Neural cell (in vitro differentiated cells): ENCODE measurements around the gene CRK. TPM values are rescaled to one million over a fixed set of nuclear protein-coding genes. Genes with fewer than 3 reads are reported as not detected.

Source experiments
- H2AFZ ChIP-seq: fragments of 200-600, 300-800 bp; sonication (generic), shearing (Covaris generic); 2 replicates; pipeline ENCODE4 v1.6.0; 2014; ENCODE audit warnings: low read depth, mild to moderate bottlenecking, antibody characterized with exemption, low read length, moderate library complexity
- H3F3A ChIP-seq: fragments of 200-600 bp; shearing (Covaris generic); 2 replicates; pipeline ENCODE4 v1.6.1; 2016; ENCODE audit warnings: mild to moderate bottlenecking, moderate library complexity, mixed read lengths, antibody characterized with exemption, low read length; ENCODE audit not compliant: insufficient read depth, poor library complexity, severe bottlenecking
- H3K27ac ChIP-seq: fragments of 200-600, 300-800 bp; sonication (generic), shearing (Covaris generic); 2 replicates; pipeline ENCODE4 v1.5.1; 2014; ENCODE audit warnings: mild to moderate bottlenecking, low read length, moderate library complexity
- H3K27me3 ChIP-seq: fragments of 300-800, 200-600 bp; sonication (generic), shearing (Covaris generic); 2 replicates; pipeline ENCODE4 v1.6.0; 2014; ENCODE audit warnings: mild to moderate bottlenecking, low read depth, low read length, moderate library complexity; ENCODE audit not compliant: insufficient read depth
- H3K36me3 ChIP-seq: fragments of 300-800, 200-600 bp; sonication (generic), shearing (Covaris generic); 2 replicates; pipeline ENCODE4 v1.5.1; 2014; ENCODE audit warnings: mild to moderate bottlenecking, antibody characterized with exemption, low read length, moderate library complexity; ENCODE audit not compliant: insufficient read depth
- H3K4me2 ChIP-seq: fragments of 300-800, 200-600 bp; sonication (generic), shearing (Covaris generic); 2 replicates; pipeline ENCODE4 v1.6.0; 2014; ENCODE audit warnings: mild to moderate bottlenecking, low read length
- H3K4me3 ChIP-seq: fragments of 300-800, 200-600 bp; sonication (generic), shearing (Covaris generic); 2 replicates; pipeline ENCODE4 v1.5.1; 2014; ENCODE audit warnings: mild to moderate bottlenecking, low read length, moderate library complexity
- H3K79me2 ChIP-seq: fragments of 200-600 bp; shearing (Covaris generic); replicated peaks from 2 replicates; pipeline ENCODE4 v1.6.0; 2014; ENCODE audit warnings: mild to moderate bottlenecking, low read length, moderate library complexity; ENCODE audit not compliant: insufficient read depth
- H3K9ac ChIP-seq: fragments of 300-800, 200-600 bp; sonication (generic), shearing (Covaris generic); 2 replicates; pipeline ENCODE4 v1.6.1; 2016; ENCODE audit warnings: mild to moderate bottlenecking, low read length, mixed read lengths
- H3K9me2 ChIP-seq: fragments of 200-600 bp; shearing (Covaris generic); 2 replicates; pipeline ENCODE4 v1.6.1; 2016; ENCODE audit warnings: mild to moderate bottlenecking, low read length, mixed read lengths; ENCODE audit not compliant: insufficient read depth
- H3K9me3 ChIP-seq: fragments of 200-600, 300-800 bp; sonication (generic), shearing (Covaris generic); 2 replicates; pipeline ENCODE4 v1.6.1; 2016; ENCODE audit warnings: mild to moderate bottlenecking, mixed run types, low read length, moderate library complexity, mixed read lengths
- H4K20me1 ChIP-seq: fragments of 200-600 bp; shearing (Covaris generic); 2 replicates; pipeline ENCODE4 v1.6.1; 2016; ENCODE audit warnings: mild to moderate bottlenecking, mixed run types; ENCODE audit not compliant: insufficient read depth
- CTCF ChIP-seq: fragments of 450-650 bp; IDR thresholded peaks from 2 replicates; pipeline ENCODE4 v1.5.1; 2014; ENCODE audit warnings: antibody characterized with exemption, mild to moderate bottlenecking, moderate library complexity; ENCODE audit not compliant: poor library complexity, severe bottlenecking
- EP300 ChIP-seq: fragments of 450-650 bp; conservative IDR thresholded peaks from 2 replicates; pipeline ENCODE4 v1.6.1; 2014; ENCODE audit warnings: antibody characterized with exemption, mild to moderate bottlenecking, moderate library complexity; ENCODE audit not compliant: poor library complexity, severe bottlenecking
- EZH2 ChIP-seq: fragments of 200-600, 300-800 bp; shearing (Covaris generic), sonication (generic); IDR thresholded peaks from 2 replicates; pipeline ENCODE4 v1.6.1; 2014; ENCODE audit warnings: antibody characterized with exemption, low read length, borderline replicate concordance, mild to moderate bottlenecking; ENCODE audit not compliant: insufficient read depth, poor library complexity, severe bottlenecking
- MXI1 ChIP-seq: fragments of 450-650 bp; conservative IDR thresholded peaks from 2 replicates; pipeline ENCODE4 v1.6.1; 2014; ENCODE audit warnings: antibody characterized with exemption, mild to moderate bottlenecking; ENCODE audit not compliant: poor library complexity, severe bottlenecking
- POLR2AphosphoS5 ChIP-seq: IDR thresholded peaks from 2 replicates; pipeline ENCODE4 v1.6.1; 2012
- RAD21 ChIP-seq: fragments of 450-650 bp; conservative IDR thresholded peaks from 2 replicates; pipeline ENCODE4 v1.6.1; 2014; ENCODE audit warnings: antibody characterized with exemption, mild to moderate bottlenecking, moderate library complexity
- SMC3 ChIP-seq: fragments of 450-650 bp; conservative IDR thresholded peaks from 2 replicates; pipeline ENCODE4 v1.6.1; 2014; ENCODE audit warnings: antibody characterized with exemption, mild to moderate bottlenecking, moderate library complexity; ENCODE audit not compliant: poor library complexity
- TAF1 ChIP-seq: IDR thresholded peaks from 2 replicates; pipeline ENCODE4 v1.6.1; 2012; ENCODE audit warnings: low read depth
- polyA plus RNA-seq: library from polyadenylated mRNA; depleted of rRNA; stranded (reverse); fragments of >200 nt; gene quantifications from 2 replicates; pipeline ENCODE4 v1.2.3, GENCODE V29; 2014
- TF ChIP-seq, protein P1 (sequence below): IDR thresholded peaks from 2 replicates; pipeline ENCODE4 v1.6.1; 2012; ENCODE audit warnings: borderline replicate concordance

The CRK gene
- polyA plus RNA-seq, 1 donor from 2014 or later = 111 TPM

DNA sequence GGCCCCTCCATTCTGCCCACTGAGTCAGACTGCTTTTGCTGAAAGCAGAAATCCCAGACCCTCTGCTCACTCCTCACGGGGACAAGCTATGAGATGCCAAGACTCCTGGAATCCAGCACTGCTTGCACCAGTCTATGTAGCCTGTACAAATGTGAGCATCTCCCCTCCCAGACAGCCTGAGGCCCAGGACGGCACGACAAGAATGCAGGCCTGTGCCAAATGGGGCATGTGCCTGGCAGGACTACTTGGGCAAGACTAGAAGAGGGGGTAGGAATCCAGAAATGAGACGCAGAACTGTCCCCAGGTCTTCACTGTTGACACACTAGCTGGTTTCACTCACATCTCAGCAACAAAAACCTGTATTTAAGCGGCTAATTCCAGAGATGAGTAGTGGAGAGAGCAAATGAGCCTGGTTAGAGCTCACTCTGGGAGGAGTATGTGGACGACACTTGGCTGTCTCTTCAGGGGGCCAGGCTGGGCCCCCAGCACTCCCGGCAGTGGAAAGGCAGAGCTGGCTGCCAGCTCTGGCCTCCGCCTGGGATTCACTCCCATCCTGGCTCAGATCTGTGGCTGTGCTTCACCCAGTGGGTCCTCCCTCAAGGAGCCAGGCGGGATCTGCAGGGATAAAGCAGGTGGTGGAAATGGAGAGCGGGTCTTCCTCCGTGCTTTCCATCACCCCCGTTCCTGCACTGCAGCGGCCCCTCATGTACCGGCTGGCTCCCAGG, 39.4 kb upstream of the CRK start:
- Histone ChIP-seq H4K20me1 (no peaks in the 10 kb centered on the region), H3K36me3 (no peaks in the 10 kb centered on the region), H3K9me3 (no peaks in the 10 kb centered on the region), H3K4me2 (no peak overlapping the region), H2AFZ (no peak overlapping the region), H3K27ac (no peak overlapping the region), H3K79me2 (no peaks in the 10 kb centered on the region), H3K9ac (no peak overlapping the region), H3K27me3 (peaks cover 9% of the 10 kb centered on the region), H3F3A (no peaks in the 10 kb centered on the region), H3K9me2 (no peaks in the 10 kb centered on the region), H3K4me3 (no peak overlapping the region)
- no peak for TF ChIP-seq POLR2AphosphoS5
- no peak for TF ChIP-seq EP300
- no peak for TF ChIP-seq EZH2
- TF ChIP-seq, protein P1, sequence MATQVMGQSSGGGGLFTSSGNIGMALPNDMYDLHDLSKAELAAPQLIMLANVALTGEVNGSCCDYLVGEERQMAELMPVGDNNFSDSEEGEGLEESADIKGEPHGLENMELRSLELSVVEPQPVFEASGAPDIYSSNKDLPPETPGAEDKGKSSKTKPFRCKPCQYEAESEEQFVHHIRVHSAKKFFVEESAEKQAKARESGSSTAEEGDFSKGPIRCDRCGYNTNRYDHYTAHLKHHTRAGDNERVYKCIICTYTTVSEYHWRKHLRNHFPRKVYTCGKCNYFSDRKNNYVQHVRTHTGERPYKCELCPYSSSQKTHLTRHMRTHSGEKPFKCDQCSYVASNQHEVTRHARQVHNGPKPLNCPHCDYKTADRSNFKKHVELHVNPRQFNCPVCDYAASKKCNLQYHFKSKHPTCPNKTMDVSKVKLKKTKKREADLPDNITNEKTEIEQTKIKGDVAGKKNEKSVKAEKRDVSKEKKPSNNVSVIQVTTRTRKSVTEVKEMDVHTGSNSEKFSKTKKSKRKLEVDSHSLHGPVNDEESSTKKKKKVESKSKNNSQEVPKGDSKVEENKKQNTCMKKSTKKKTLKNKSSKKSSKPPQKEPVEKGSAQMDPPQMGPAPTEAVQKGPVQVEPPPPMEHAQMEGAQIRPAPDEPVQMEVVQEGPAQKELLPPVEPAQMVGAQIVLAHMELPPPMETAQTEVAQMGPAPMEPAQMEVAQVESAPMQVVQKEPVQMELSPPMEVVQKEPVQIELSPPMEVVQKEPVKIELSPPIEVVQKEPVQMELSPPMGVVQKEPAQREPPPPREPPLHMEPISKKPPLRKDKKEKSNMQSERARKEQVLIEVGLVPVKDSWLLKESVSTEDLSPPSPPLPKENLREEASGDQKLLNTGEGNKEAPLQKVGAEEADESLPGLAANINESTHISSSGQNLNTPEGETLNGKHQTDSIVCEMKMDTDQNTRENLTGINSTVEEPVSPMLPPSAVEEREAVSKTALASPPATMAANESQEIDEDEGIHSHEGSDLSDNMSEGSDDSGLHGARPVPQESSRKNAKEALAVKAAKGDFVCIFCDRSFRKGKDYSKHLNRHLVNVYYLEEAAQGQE = no peak
- TF ChIP-seq TAF1 = no peak
- TF ChIP-seq CTCF = no peak
- TF ChIP-seq SMC3 = no peak
- TF ChIP-seq MXI1 = no peak
- TF ChIP-seq RAD21 = no peak

- H3K27ac ChIP-seq = no peak overlapping the region
- no peak overlapping the region for H3K9ac ChIP-seq
- no peak overlapping the region for H2AFZ ChIP-seq
- no peaks in the 10 kb centered on the region for H3K79me2 ChIP-seq
- TF ChIP-seq EZH2 (no peak), CTCF (no peak), POLR2AphosphoS5 (no peak), RAD21 (no peak), SMC3 (no peak), EP300 (no peak), MXI1 (no peak), TAF1 (no peak)
- TF ChIP-seq, protein P1 = no peak
- H3F3A ChIP-seq = no peaks in the 10 kb centered on the region
- no peaks in the 10 kb centered on the region for H3K36me3 ChIP-seq
- H4K20me1 ChIP-seq = no peaks in the 10 kb centered on the region
- peaks cover 11% of the 10 kb centered on the region for H3K27me3 ChIP-seq
- H3K9me3 ChIP-seq = no peaks in the 10 kb centered on the region
- no peak overlapping the region for H3K4me2 ChIP-seq
- no peak overlapping the region for H3K4me3 ChIP-seq
- no peaks in the 10 kb centered on the region for H3K9me2 ChIP-seq
These were observed 38.8 kb upstream of the CRK start for GRCh38 chr17:1494736-1495253.
